Activated T-cell treated with anti-CD3 and anti-CD28 coated beads, Interleukin-2, amount 50 U/mL, for 1 hour (primary cell): ENCODE data around the gene ZRANB1.

Experiments used
- DNase-seq: peaks from one replicate; pipeline ENCODE4 v3.0.0-alpha.2; 2020

Gene ZRANB1

DNA sequence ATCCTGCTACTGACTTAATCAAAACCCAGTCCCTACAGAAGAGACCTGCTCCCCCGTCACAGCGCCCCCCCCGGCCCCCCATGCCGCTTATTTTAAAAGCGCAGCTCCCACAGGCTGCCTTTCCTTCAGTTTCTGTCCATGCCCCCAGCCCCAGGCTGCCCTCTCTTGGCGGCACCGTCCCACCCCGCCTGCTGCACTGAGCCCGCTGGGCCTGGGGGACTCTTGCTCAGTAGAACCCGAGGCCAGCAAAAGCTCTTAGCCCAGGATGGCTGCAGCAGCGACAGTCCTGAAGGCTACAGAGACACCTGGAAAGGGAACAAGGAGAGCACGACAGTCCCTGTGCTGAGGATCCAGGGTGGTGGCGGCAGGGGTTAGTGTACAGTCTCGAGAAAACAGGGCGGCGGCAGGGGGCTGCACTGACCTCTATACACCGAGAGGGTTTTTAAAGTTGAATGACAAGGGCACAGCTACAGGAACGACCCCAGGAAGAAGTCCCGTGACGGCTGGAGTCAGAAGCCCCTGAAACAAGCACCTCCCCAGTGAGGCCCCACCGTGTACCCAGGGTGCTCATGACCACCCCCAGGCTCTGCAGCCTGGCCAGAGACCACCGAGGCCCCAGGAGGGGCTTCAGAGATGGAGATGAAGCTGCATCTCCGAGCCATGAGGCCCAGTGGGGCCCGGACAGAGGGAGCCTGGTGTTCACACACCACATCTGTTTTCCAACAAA, 54.4 kb downstream of the ZRANB1 start:
- DNase-seq: peak; percentile 15

DNA sequence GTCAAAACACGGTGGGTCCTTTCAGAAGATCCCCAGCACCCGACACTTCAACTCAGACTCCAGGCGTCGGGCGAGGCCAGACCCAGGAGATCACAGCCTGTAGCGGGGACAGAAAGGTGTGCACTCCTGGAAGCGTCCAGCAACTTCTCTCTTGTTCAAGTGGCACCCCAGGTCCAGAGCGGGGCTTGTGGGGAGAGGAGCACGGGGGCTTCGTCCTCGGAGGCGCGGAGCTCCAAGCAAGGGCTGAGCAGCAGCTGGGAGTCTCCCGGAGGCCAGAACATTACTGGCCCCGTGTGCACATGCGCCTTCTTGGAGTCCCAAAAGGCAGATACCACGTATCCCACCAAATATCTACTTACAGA, 54.9 kb downstream of the ZRANB1 start:
- peak; percentile 7 for DNase-seq

DNA sequence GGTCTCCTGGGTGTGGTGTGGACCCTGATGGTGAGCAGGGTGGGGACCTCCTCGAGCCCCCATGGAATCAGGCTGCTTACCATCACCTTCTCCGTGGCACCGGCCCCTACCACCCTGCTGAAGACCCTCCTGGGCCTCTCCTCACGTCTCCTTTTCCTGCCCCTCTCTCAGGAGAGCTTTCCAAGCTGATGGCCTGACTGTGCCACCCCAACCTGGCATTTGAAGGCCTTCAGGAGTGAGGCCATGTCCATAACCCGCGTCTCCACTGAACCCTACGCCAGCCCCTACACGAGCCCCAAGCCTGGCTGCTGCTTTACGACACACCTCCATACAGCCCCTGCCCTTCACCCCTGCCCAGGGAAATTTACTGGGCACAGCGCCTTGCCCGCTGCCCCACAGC, 55.4 kb downstream of the ZRANB1 start:
- peak; percentile 10 for DNase-seq

DNA sequence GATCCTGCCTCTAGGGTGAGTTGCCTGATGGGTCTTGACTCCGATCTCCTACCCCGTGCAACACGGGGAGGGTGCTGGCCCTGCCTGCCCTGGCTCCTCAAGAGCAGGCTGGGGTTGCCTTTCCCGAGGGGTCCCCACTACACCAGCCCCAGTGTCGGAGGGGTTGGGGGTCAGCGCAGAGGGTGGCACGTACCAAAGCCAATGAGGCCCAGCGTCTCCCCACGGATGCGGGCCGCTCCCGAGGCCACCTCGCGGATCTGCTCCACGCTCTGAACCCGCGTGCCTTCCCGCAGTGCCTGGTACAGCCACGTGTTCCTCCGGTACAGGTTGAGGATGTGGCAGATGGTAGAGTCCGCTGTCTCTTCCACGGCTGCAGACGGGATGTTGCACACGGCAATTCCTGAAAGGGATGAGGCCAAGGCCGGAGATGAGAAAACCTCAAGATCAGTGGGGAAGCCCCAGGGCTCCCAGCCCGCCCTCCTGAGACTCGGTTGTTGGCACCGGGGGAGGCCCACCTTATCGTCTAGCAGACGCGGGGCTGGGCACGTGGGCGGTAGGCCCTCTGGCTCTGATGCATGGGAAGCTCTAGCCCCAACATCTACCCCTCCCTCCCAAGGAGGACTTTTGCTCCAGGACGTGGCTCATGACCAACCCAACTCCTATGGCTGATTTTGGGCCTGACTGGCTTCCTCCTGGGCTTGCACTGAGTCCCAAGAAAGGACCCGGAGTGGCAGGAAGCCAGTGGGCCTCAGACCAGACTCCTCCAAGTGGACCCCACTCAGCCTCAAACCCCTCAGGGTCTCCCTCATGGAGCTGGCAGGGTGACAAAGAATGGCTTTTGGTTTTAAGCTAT, 56.1 kb downstream of the ZRANB1 start:
- peak; percentile 12 for DNase-seq

DNA sequence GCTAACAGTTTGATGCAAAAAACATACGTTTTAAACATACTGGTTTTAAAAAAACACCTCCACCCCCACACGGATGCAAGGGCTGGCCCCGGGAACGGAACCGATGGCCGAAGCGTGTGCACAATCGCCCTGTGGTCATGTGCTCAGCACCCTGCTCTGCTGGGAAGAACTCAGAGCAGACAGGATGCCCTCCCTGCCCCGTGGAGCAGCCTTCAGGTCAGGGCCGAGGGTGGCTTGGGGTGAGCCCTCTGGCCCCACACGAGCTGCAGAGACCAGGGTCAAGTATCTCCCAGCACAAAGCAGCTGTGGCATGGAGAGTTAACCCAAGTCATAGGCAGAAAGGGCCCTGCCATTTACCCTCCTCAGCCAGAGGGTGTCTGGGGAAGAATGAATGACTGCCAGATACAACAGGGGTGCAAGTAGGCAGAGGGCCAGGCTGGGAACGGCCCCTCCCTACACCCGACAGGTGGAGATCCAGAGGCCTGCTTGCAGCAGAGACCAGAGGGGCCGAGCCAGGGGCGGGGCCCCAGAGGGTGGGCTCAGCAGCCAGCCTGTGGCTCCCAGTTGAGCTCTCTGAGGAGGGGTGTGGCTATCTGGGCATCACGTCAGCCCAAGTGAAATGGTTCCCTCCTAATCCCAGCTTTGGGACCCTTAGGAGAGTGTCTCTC, 56.8 kb downstream of the ZRANB1 start:
- peak; percentile 11 for DNase-seq

DNA sequence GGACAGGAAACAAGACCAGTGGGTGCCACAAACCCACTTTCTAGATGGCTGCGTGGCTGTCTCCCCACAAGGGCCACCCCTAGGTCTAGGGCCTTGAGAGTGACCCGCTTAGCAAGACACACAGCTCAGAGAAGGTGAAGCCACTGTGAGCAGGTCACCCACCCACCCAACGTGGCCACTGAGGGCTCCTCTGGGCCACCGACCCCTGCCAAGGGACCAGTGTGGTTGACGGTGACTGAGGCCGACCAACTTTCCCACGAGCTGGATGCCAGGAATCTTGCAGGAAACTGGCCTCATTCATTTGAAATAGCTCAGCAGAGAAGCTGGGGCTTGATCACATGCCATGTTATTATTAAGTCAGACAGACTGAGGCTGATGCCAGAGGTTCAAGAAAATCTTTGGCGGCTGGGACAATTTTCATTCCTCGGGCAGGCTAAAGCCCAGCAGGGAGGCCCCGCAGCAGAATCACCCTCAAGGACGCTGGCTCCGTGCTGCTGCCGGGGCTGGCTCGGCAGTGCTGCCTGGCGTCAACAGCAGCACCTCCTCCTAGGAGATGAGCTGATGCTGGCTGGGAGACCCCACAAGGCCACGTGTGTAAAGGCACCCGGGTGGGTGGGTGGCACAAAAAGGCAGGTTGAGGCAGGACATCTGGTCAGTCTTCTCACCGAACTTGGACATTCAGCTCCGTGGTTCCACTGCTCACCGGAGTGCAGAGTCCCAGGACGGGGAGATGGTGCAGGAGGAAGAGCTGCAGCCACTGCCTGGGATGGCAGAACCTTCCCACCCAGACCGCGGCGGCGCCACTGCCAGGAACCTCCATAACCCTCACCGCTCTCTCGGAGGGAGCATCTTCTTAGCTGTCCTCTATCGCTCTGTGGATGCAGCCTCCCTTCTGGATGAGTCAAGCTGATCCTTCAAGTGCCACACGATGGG, 57.8 kb downstream of the ZRANB1 start:
- DNase-seq: peak; percentile 4

DNA sequence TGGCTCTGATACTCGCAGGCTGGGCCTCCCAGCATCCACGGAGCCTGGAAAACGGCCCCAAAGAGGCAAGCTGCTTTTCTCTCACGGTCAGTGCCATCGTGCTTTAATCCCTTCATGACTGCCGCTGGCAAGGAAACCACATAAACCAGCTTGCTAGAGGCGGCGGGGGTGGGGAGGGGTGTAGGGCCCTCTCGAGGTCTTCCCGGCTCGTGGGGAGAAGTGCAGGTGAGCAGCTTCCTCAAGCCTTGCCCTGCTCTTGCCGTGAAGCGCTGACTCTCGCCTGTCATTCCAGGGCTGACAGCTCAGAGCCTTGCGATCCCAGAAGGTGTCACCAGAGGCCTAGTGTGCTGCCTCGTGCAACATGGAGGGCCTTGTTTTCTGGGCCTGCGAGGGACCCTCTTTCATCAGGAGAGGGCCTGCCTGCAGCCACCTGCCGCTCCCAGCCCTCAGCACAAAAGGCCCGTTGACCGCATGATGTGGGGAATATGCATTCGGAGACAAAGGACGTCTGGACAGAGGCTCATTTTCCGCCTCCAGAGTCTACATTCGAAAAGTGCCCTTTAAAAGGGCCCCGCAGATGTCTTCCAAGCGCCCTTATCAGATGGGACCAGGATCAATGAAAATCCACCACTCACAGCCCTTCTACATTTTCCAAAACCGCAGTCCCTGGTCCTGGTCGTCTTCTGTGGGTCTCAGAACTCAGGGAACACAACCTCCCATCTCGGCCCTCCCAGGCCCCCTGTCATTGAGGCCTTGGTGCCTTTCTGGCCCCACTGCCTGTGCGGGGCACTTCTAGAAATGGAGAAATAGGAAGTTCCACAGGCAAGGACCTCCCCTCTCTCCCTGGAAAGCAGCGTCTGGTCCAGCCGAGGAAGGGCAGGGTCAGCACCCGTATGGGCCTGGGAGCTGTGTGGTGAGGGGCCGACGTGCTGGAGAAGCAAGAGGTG, 58.7 kb downstream of the ZRANB1 start:
- no peak for DNase-seq

DNA sequence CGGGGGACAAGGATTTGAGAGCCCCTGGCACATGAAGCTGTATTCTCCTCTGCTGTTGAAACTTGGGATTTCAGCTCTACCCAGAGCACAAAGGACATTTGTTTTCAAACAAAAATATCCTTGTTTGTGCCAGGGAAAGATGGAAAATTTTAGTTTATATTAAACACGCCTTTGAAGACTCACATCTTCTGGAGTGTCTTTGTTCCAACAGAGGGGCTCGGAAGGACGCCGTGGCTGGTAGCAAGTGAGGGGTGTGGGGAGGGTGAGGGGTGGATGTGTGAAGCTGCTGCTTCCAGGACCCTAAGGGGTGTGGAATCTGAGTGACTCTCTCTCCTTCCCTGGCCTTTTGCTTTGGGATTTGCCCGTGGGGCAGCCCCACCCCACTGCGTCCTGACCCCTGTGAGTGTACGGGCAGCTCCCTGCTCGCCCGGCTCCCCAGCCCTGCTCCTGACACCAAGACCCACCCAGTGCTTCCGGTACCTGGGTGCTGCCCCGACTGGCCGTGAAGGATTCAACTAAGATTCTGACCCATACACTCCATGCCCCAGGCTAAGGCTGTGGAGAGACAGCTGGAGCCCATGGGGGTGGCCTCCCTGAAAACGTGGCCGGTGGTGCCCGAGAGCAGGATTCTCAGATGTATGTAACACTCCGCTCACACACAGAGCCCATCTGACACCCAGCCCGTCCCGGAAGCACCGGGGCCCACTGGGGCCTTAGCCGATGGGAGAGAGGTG, 59.6 kb downstream of the ZRANB1 start:
- no peak for DNase-seq

DNA sequence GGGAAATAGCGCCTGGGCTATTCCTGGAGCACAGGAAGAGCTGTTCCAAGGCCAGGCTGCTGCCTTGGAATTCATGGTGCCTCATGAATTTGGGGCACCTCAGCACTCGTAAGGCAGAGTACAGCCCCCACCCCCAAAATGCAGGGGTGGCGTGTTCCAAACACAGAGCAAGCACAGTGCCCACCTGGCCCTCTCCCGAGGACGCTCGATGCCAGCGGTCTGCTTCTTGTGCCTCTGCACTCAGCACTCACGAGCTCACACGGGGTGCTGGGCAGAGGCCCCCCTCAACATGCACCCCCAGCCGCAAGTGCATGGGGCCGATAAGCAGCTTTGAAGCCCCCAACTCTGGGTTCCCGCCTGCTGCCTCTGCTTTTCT, 60.1 kb downstream of the ZRANB1 start:
- DNase-seq: no peak

DNA sequence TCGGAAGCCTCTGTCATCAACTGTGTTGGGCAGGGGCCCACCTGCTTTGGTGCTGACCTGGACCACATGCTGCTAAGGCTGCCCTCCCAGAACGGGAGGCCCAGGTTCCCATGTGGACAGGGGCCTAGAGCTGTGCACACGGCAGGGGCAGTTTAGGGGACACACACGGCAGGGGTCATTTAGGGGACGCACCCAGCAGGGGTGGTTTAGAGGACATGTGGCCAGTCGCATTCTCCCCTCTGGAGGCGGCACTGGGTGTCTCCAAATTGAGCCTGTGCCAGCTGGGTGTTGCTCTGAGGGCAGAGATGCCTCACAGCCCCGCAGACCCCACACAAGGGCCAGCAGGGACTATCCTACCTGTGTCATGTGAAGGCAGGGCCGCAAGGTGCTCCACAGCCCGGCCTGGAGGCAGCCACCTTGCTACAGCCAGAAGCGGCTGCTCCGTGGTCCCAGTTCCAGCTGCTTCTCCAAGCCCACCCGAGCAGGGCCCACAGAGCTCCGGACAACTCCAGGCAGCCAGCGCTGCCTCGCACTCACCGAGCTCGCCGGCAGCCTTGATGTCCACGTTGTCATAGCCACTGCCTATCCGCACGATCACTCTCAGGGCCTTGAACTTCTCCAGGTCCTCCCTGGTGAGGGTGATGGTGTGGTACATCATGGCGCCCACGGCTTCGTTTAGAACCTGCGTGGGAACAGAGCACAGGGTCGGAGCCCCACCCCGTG, 60.7 kb downstream of the ZRANB1 start:
- no peak for DNase-seq

DNA sequence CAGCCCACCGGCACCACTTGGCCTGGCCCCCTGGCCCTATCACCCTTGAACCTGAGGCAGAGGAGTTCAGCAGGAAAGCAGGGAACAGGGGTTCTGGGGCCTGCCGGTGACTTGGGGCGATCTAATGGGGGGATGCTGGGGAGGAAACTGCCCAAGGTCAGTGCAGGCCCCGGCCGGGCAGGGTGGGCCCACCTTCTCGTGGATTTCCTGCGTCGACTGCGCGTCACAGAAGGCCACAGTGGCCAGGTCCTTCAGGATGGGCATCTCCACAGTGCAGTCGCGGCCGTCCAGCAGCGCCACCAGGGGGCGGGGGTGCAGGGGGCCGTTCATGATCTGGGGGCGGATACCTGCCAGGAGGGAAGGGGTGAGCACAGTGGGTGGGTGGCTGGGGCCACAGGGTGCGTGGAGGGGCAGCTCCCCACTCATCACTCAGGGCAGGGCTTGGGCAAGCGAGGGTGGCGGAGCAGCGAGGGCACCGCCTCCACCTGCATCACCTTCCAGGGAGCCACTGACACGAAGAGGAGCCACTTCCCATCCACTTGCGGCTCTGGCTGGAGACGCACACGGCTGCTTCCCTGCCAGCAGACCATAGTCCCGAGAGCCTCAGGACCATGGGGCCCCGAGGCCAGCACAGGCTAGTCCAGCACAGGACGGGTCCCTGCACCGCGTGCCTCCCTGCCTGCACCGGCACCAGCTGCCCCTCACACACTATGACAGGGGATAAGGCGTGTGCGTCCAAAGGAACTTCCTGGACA, 61.4 kb downstream of the ZRANB1 start:
- no peak for DNase-seq

DNA sequence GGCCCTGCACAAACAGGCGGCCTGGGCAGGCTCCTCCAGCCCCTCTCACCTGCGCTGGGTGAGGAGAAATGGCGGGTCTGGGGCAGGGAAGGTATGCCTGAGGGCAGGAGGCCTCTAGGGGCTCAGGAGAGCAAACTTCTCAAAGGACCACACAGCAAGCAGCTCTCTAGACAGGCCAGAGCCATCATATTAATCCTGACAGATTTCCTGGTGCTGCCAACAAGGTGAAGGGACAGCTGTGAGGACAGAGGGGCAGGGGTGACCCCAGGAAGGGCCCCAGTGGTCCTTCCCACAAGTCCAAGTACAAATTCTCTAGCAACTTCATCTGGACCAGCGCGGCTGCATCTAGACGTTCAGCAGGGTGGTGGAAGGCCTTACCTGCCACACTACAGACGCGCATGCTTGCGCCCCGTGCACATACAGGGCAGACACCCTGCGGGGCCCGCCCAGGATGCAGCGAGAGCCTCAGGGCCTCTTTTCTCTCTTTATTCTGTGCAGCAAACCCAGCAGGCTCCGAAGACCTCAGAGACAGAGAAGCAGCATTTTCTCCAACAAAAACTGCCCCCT, 62.1 kb downstream of the ZRANB1 start:
- DNase-seq: no peak

DNA sequence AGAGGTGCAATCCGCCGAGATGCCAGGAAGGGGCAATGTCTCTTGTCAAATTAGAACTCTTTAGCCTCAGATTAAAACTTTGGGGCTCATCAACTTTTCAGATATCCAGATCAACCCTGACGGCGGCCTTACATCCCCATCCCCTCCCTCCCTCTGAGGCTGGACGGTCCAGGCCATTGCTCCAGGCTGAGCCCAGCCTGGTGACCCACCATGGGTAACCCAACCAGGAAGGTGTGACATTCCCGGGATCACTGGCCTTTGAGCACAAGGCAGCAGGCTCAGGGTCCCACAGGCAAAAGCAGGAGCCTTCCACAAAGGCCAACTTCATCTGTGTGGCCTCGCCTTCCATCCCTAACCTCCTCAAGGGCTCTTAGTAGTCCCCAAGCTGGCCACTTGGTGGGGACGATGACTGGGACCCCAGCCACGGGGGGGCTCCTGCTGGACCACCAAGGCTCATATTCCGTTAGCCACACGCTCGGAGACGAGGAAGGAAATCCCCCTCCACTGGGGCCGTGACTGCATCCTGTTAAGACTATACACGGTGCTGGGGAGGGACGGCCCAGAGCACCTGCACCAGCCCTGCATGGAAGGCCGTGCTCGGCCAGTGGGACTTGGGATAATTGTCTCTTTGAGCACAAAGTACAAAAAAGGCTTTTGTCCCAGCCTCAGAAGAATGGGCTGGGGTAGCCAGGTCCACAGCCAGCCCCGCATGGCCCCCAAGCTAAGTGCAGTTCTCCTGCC, 62.8 kb downstream of the ZRANB1 start:
- DNase-seq: no peak

DNA sequence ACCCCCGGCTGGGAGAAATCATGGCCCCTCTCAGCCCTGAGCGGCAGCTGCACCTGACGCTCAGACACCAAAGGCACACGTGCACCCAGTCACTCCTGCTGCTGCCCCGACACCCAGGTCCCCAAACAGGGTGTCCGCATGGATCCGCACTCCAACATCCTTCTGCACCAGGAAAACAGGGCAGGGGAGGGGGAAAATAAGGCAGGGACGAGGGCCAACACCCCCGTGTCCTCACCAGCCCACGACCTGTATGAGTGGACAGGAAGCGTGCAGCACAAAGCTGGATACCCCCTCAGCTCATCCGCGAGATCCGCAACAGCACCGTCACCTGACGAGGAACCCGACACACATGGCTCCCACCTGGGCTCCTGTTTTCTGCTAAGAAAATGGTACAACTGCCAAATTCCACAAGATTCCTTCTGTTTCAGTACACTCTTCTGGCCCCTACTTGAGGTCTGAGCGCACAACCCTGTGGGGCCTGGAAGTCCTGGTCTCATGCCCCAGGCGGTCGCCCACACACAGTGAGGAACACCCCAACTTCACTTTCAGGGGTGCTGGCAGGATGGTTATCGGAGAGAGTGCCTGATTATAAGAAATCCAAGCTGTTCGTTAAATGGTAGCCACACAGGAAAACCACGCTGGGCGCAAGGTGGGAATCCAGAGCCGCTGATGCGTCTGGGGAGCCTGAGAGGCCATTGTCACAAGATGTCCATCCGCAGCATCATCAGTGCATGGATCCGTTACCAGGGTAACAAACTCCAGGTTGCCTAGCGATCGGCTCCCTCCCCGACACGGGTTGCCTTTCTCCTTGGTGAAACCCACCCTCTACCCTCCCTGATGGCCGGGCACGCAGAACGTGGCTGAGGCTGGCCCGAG, 63.6 kb downstream of the ZRANB1 start:
- no peak for DNase-seq

DNA sequence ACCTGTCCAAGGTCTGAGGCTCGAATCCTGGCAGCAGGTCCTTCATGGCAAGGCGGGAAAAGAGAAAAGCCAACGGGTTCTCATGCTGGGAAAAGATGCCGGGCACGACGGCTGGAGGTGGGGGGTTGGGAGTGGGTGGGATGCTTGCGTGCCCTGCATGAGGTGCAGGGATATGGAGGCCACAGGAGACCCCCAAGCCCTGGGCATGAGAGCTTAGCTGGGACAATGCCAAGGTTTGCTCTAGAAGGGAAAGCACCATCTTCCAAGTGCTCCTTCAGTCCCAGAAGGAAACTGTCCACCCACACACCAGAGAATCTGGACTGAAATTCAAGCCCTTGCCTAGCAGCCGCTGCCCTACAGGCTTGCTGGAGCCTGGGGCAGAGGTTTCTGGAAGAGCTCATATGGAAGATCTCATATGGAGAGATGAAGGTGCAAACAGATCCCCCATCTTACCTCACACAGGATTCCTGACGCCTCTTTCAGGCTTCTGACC, 64.3 kb downstream of the ZRANB1 start:
- no peak for DNase-seq

DNA sequence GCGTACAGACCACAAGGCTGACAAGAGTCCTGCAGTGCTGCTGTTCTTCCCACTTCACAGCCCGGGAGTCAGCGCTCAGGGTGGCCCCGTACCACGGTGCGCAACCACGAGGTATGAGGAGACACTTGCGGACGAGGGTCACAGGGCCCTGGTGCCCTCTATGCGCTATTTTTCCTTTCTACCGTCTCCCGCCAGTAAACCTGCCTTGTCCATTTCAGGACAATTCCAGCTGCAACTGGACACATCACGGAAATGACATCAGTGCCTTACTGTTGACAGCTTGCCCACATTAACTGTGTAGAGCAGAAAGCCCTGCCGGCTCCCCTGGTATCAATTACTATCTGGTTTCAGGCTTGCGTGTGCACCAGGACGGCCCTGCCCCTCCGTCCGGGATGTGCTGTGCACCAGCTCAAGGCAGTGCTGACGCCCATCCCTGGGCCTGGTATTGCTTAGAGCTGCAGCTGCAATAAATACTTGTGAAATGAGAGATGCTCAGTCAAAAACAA, 65.1 kb downstream of the ZRANB1 start:
- DNase-seq: no peak

DNA sequence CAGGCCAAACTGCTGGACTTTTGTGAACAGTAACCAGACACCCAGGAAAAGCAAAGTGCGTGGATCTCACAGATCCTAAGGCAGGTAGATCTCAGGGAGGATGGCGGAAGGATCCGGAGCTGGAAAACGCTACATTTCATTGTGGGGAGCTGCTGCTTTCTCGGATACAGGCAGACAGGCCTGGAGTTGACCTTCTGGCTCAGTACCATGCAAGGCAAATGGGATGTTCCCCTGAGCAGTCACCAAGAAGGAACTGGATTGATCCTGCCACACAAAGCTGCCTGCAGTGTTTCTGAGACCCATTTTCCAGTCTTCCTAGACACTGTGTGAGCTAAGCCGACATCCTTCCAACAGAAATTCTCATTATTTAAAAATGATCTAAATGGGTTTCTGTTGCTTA, 65.5 kb downstream of the ZRANB1 start:
- no peak for DNase-seq
